HepG2 (cell line): ENCODE measurements around the gene MGA. TPM values are rescaled to one million over a fixed set of nuclear protein-coding genes. Genes with fewer than 3 reads are reported as not detected.

Experiments used
- PAWR ChIP-seq: sonication (generic); formaldehyde crosslinking; IDR thresholded peaks from 2 replicates; pipeline ENCODE4 v1.4.0; 2020; ENCODE audit warnings: missing genetic modification reagents, mild to moderate bottlenecking, borderline replicate concordance
- PITX1 ChIP-seq: sonication (generic); formaldehyde crosslinking; IDR thresholded peaks from 2 replicates; pipeline ENCODE4 v1.5.1; 2020; ENCODE audit warnings: mild to moderate bottlenecking, missing genetic modification reagents
- ZBTB21 ChIP-seq: sonication (generic); formaldehyde crosslinking; IDR thresholded peaks from 2 replicates; pipeline ENCODE4 v1.4.0; 2020; ENCODE audit warnings: missing genetic modification reagents
- ZNF224 ChIP-seq: sonication (generic); formaldehyde crosslinking; IDR thresholded peaks from 2 replicates; pipeline ENCODE4 v1.5.0; 2020; ENCODE audit warnings: mild to moderate bottlenecking, missing genetic modification reagents
- ZNF570 ChIP-seq: sonication (generic); formaldehyde crosslinking; IDR thresholded peaks from 2 replicates; pipeline ENCODE4 v1.4.0; 2020; ENCODE audit warnings: mild to moderate bottlenecking, missing genetic modification reagents, borderline replicate concordance
- ZNF747 ChIP-seq: sonication (generic); formaldehyde crosslinking; IDR thresholded peaks from 2 replicates; pipeline ENCODE4 v1.8.1; 2023; ENCODE audit warnings: missing genetic modification reagents, mild to moderate bottlenecking, borderline replicate concordance
- ZNF790 ChIP-seq: sonication (generic); formaldehyde crosslinking; IDR thresholded peaks from 2 replicates; pipeline ENCODE4 v1.8.0; 2022; ENCODE audit warnings: missing genetic modification reagents, mild to moderate bottlenecking, borderline replicate concordance
- ZSCAN25 ChIP-seq: sonication (generic); formaldehyde crosslinking; IDR thresholded peaks from 2 replicates; pipeline ENCODE4 v1.8.0; 2022; ENCODE audit warnings: mild to moderate bottlenecking, missing genetic modification reagents
- polyA plus RNA-seq, 8 experiments: library from polyadenylated mRNA; depleted of rRNA in 3 of 8; stranded (reverse) in 7 of 8; unstranded in 1 of 8; fragments of >200 nt; fragmentation: Illumina TruSeq in 4 of 8; extraction: Trizol in 4 of 8; gene quantifications; 2 replicates each; pipeline versions ENCODE4 v1.2.1 to v1.2.3, GENCODE V29; 2011 to 2016; ENCODE audit warnings: low read depth in 4 of 8, missing spikeins in 1 of 8, mixed read lengths in 1 of 8; ENCODE audit not compliant: insufficient read depth in 1 of 8
- total RNA-seq, 5 experiments: library from RNA; depleted of rRNA; stranded (reverse); fragments of >200 nt; fragmentation: Illumina TruSeq; extraction: Trizol; gene quantifications; 2 replicates each; pipeline ENCODE4 v1.2.3, GENCODE V29; 2016; ENCODE audit warnings: low read depth in 1 of 5
- TF ChIP-seq, protein P1 (sequence below): sonication (generic); formaldehyde crosslinking; IDR thresholded peaks from one replicate; pipeline ENCODE4 v1.5.1; 2020; ENCODE audit warnings: mild to moderate bottlenecking, missing genetic modification reagents; ENCODE audit errors: not compliant biosample characterization
- TF ChIP-seq, protein P2 (sequence below): sonication (generic); formaldehyde crosslinking; IDR thresholded peaks from 2 replicates; pipeline ENCODE4 v1.4.0; 2020; ENCODE audit warnings: mild to moderate bottlenecking, missing genetic modification reagents
- TF ChIP-seq, protein P3 (sequence below): sonication (generic); formaldehyde crosslinking; IDR thresholded peaks from 2 replicates; pipeline ENCODE4 v1.9.0; 2021; ENCODE audit warnings: missing genetic modification reagents, borderline replicate concordance
- TF ChIP-seq, protein P4 (sequence below): sonication (generic); formaldehyde crosslinking; IDR thresholded peaks from 2 replicates; pipeline ENCODE4 v1.8.0; 2022; ENCODE audit warnings: missing genetic modification reagents, low read depth, mild to moderate bottlenecking, borderline replicate concordance
- TF ChIP-seq, protein P5 (sequence below): sonication (generic); formaldehyde crosslinking; IDR thresholded peaks from 2 replicates; pipeline ENCODE4 v1.5.1; 2020; ENCODE audit warnings: mild to moderate bottlenecking, missing genetic modification reagents, moderate library complexity

MGA gene
- total and polyA plus RNA-seq, 2 of the 13 experiments (the other 11 are each of a cell fraction or from before 2014, with no cell fraction given): 5.3 to 59.0 TPM

- TF ChIP-seq, protein P1, sequence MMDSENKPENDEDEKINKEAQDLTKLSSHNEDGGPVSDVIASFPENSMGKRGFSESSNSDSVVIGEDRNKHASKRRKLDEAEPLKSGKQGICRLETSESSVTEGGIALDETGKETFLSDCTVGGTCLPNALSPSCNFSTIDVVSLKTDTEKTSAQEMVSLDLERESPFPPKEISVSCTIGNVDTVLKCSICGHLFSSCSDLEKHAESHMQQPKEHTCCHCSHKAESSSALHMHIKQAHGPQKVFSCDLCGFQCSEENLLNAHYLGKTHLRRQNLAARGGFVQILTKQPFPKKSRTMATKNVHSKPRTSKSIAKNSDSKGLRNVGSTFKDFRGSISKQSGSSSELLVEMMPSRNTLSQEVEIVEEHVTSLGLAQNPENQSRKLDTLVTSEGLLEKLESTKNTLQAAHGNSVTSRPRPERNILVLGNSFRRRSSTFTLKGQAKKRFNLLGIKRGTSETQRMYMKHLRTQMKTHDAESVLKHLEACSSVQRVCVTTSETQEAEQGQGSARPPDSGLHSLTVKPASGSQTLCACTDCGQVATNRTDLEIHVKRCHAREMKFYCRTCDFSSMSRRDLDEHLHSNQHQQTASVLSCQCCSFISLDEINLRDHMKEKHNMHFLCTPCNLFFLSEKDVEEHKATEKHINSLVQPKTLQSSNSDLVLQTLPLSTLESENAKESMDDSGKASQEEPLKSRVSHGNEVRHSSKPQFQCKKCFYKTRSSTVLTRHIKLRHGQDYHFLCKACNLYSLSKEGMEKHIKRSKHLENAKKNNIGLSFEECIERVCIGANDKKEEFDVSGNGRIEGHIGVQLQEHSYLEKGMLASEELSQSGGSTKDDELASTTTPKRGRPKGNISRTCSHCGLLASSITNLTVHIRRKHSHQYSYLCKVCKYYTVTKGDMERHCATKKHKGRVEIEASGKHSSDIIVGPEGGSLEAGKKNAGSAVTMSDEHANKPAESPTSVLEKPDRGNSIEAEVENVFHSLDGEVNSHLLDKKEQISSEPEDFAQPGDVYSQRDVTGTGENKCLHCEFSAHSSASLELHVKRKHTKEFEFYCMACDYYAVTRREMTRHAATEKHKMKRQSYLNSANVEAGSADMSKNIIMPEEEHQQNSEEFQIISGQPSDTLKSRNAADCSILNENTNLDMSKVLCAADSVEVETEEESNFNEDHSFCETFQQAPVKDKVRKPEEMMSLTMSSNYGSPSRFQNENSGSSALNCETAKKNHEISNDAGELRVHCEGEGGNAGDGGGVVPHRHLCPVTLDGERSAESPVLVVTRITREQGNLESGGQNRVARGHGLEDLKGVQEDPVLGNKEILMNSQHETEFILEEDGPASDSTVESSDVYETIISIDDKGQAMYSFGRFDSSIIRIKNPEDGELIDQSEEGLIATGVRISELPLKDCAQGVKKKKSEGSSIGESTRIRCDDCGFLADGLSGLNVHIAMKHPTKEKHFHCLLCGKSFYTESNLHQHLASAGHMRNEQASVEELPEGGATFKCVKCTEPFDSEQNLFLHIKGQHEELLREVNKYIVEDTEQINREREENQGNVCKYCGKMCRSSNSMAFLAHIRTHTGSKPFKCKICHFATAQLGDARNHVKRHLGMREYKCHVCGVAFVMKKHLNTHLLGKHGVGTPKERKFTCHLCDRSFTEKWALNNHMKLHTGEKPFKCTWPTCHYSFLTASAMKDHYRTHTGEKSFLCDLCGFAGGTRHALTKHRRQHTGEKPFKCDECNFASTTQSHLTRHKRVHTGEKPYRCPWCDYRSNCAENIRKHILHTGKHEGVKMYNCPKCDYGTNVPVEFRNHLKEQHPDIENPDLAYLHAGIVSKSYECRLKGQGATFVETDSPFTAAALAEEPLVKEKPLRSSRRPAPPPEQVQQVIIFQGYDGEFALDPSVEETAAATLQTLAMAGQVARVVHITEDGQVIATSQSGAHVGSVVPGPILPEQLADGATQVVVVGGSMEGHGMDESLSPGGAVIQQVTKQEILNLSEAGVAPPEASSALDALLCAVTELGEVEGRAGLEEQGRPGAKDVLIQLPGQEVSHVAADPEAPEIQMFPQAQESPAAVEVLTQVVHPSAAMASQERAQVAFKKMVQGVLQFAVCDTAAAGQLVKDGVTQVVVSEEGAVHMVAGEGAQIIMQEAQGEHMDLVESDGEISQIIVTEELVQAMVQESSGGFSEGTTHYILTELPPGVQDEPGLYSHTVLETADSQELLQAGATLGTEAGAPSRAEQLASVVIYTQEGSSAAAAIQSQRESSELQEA: no peak
- TF ChIP-seq, protein P2, sequence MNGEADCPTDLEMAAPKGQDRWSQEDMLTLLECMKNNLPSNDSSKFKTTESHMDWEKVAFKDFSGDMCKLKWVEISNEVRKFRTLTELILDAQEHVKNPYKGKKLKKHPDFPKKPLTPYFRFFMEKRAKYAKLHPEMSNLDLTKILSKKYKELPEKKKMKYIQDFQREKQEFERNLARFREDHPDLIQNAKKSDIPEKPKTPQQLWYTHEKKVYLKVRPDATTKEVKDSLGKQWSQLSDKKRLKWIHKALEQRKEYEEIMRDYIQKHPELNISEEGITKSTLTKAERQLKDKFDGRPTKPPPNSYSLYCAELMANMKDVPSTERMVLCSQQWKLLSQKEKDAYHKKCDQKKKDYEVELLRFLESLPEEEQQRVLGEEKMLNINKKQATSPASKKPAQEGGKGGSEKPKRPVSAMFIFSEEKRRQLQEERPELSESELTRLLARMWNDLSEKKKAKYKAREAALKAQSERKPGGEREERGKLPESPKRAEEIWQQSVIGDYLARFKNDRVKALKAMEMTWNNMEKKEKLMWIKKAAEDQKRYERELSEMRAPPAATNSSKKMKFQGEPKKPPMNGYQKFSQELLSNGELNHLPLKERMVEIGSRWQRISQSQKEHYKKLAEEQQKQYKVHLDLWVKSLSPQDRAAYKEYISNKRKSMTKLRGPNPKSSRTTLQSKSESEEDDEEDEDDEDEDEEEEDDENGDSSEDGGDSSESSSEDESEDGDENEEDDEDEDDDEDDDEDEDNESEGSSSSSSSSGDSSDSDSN (CRISPR knock-in tag): peak; percentile 71
- peak; percentile 64 for TF ChIP-seq PITX1
- TF ChIP-seq ZNF570 (CRISPR knock-in tag): no peak
- TF ChIP-seq, protein P3, sequence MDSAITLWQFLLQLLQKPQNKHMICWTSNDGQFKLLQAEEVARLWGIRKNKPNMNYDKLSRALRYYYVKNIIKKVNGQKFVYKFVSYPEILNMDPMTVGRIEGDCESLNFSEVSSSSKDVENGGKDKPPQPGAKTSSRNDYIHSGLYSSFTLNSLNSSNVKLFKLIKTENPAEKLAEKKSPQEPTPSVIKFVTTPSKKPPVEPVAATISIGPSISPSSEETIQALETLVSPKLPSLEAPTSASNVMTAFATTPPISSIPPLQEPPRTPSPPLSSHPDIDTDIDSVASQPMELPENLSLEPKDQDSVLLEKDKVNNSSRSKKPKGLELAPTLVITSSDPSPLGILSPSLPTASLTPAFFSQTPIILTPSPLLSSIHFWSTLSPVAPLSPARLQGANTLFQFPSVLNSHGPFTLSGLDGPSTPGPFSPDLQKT (CRISPR knock-in tag): 0 out of 2 replicates have a peak, but pooled peaks have one; percentile 28
- TF ChIP-seq, protein P4, sequence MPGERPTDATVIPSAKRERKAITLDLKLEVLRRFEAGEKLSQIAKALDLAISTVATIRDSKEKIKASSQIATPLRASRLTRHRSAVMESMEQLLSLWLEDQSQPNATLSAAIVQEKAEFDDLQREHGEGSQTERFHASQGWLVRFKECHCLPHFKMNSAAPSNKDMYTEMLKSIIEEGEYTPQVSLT (CRISPR knock-in tag): 0 out of 2 replicates have a peak, but pooled peaks have one; percentile 56
- TF ChIP-seq, protein P5, sequence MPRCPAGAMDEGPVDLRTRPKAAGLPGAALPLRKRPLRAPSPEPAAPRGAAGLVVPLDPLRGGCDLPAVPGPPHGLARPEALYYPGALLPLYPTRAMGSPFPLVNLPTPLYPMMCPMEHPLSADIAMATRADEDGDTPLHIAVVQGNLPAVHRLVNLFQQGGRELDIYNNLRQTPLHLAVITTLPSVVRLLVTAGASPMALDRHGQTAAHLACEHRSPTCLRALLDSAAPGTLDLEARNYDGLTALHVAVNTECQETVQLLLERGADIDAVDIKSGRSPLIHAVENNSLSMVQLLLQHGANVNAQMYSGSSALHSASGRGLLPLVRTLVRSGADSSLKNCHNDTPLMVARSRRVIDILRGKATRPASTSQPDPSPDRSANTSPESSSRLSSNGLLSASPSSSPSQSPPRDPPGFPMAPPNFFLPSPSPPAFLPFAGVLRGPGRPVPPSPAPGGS (CRISPR knock-in tag): peak; percentile 76
- TF ChIP-seq ZNF224 (CRISPR knock-in tag): peak; percentile 84; the same call in 1 of the 2 replicates
- TF ChIP-seq ZNF747 (CRISPR knock-in tag): no peak
- no peak for TF ChIP-seq ZSCAN25
- TF ChIP-seq PAWR (CRISPR knock-in tag): no peak
- peak; percentile 30; the same call in 1 of the 2 replicates for TF ChIP-seq ZNF790
- TF ChIP-seq ZBTB21: no peak
Observed at GRCh38 chr15:41660235-41661077, at the start of gene MGA (continued).
